Measurements from ENCODE around the gene CHD5. TPM values are rescaled to one million over a fixed set of nuclear protein-coding genes. Genes with fewer than 3 reads are reported as not detected.

The CHD5 gene
- total RNA-seq, 1 experiment from 2014 or later: 1.6 TPM

DNA sequence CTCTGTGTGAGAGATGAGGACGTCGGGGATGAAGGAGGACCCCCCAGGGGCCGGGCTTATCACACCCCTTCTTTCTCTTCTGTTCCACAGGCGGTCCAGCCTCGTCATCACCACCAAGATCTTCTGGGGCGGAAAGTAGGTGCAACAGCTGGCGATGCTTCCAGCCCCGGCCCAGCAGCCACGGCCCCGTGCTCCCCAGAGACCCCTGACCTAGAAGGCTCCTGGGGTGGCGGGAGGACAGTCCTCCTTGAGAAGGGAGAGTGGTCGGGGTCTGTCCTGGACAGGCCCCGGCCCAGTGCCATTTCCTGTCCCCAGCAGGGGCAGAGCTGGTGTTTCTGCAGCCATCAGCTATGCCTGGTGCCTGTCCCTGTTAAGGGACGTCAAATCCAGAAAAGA is 92.7 kb downstream of the CHD5 start:
- Histone ChIP-seq H3K23ac (ENCODE audit: insufficient read length, low read depth, low read length) (no peak overlapping the region), H3K4me1 (ENCODE audit: insufficient read depth, low read length) (no peaks in the 10 kb centered on the region), H2AFZ (ENCODE audit: low read length) (no peak overlapping the region), H3K18ac (ENCODE audit: insufficient read length, low read depth, low read length) (no peak overlapping the region), H2BK120ac (ENCODE audit: low read depth, low read length, poor library complexity, severe bottlenecking) (no peak overlapping the region), H4K91ac (ENCODE audit: insufficient read length, low read depth, low read length) (no peak overlapping the region), H4K5ac (ENCODE audit: insufficient read length, low read depth, low read length) (no peak overlapping the region), H3K23me2 (ENCODE audit: insufficient read length, low read depth, low read length, poor library complexity, severe bottlenecking) (no peaks in the 10 kb centered on the region), H2BK15ac (ENCODE audit: low read depth, low read length) (no peak overlapping the region), H3K56ac (ENCODE audit: insufficient read length, low read depth, low read length) (no peak overlapping the region), H3K79me2 (ENCODE audit: insufficient read depth, low read length) (no peaks in the 10 kb centered on the region), H2BK5ac (ENCODE audit: insufficient read length, low read length) (no peak overlapping the region), H3K4me2 (ENCODE audit: insufficient read depth, insufficient read length, low read length) (no peak overlapping the region), H3T11ph (ENCODE audit: low read length) (no peak overlapping the region), H3K9ac (ENCODE audit: extremely low read depth, insufficient read length, low read length) (no peak overlapping the region), H2BK20ac (ENCODE audit: low read depth, low read length, poor library complexity, severe bottlenecking) (no peak overlapping the region), H3K27me3 (ENCODE audit: insufficient read depth, low read length) (no peaks in the 10 kb centered on the region; the same call in 1 of the 2 replicates), H3K4ac (ENCODE audit: low read depth, low read length) (no peak overlapping the region), H3K9me3 (ENCODE audit: control insufficient read depth, low read depth, low read length) (no peaks in the 10 kb centered on the region), H2AK5ac (ENCODE audit: insufficient read length, low read length) (no peak overlapping the region), H4K20me1 (ENCODE audit: control insufficient read depth, insufficient read depth, insufficient read length) (no peaks in the 10 kb centered on the region), H2BK12ac (ENCODE audit: insufficient read length, low read depth, low read length) (no peak overlapping the region), H4K8ac (replicated peaks; ENCODE audit: insufficient read length, low read depth, low read length) (no peak overlapping the region), H3K27ac (ENCODE audit: insufficient read length, low read depth, low read length) (no peak overlapping the region), H3K14ac (ENCODE audit: insufficient read depth, low read length) (no peak overlapping the region), H3K79me1 (ENCODE audit: insufficient read depth, low read depth, low read length, poor library complexity, severe bottlenecking) (no peaks in the 10 kb centered on the region)
- Mint-ChIP-seq H3K4me1 (peaks cover 7 to 10% of the 10 kb centered on the region in 2 experiments; a peak in 3 of 4 replicates), H3K4me3 (no peak overlapping the region), H3K27me3 (ENCODE audit: low read depth) (no peaks in the 10 kb centered on the region), H3K27ac (no peak overlapping the region), H3K9me3 (no peaks in the 10 kb centered on the region), H3K36me3 (ENCODE audit: insufficient read depth in 1 of 3, low read depth in 3 of 3) (no peaks in the 10 kb centered on the region)
- DNase-seq: no peak
- no CpG with 5 or more reads among the region's 14 CpGs for WGBS (ENCODE audit: extremely low coverage, insufficient read length, low lambda C conversion rate)
- TF ChIP-seq, protein P1, sequence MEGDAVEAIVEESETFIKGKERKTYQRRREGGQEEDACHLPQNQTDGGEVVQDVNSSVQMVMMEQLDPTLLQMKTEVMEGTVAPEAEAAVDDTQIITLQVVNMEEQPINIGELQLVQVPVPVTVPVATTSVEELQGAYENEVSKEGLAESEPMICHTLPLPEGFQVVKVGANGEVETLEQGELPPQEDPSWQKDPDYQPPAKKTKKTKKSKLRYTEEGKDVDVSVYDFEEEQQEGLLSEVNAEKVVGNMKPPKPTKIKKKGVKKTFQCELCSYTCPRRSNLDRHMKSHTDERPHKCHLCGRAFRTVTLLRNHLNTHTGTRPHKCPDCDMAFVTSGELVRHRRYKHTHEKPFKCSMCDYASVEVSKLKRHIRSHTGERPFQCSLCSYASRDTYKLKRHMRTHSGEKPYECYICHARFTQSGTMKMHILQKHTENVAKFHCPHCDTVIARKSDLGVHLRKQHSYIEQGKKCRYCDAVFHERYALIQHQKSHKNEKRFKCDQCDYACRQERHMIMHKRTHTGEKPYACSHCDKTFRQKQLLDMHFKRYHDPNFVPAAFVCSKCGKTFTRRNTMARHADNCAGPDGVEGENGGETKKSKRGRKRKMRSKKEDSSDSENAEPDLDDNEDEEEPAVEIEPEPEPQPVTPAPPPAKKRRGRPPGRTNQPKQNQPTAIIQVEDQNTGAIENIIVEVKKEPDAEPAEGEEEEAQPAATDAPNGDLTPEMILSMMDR (conservative IDR thresholded peaks at IDR 0.05): no peak
